HG03135 (cell line): ENCODE results near the gene ZNF620.
A peak's percentile ranks its signal among the peaks of the same experiment; 100 is the strongest.
"Not testable (repeated sequence)": the region's sequence is repeated elsewhere in the genome, so short reads cannot be mapped to it uniquely, and the experiment has no call there.

ENCODE experiments used
- ATAC-seq: cut with Tn5 transposase; IDR thresholded peaks from one replicate; pipeline ENCODE4 v1.9.1; 2021; ENCODE audit warnings: mild to moderate bottlenecking, moderate library complexity; ENCODE audit not compliant: unreplicated experiment

ZNF620 gene

GRCh38 chr3:40505599-40506462, at the start of gene ZNF620:
TSS of gene ZNF620 (plus strand) at chr3:40506039. CDS start at chr3:40506353, 314 bp downstream.
- ATAC-seq, result peak; percentile 76

DNA sequence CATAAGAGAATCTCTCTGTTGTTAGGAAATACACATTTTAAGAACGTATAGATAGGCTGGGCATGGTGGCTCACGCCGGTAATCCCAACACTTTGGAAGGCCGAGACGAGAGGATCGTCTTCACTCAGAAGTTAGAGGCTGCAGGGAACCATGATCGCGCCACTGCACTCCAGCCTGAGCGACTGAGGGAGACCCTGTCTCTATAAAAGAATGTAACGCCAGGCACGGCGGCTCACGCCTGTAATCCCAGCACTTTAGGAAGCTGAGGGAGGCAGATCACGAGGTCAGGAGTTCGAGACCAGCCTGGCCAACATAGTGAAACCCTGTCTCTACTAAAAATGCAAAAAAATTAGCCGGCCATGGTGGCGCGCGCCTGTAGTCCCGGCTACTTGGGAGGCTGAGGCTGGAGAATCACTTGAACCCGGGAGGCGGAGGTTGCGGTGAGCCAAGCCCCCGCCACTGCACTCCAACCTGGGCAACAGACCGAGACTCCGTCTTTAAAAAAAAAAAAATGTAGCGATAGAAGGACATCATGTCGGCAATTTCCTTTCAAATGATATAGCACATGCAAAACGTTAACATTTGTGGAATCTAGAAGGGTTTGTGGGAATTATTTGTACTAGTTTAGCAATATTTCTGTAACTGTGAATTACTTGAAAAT, 49.4 kb upstream of the ZNF620 start:
- ATAC-seq, result no peak

- peak; percentile 63 for ATAC-seq
These were observed 48.7 kb upstream of the ZNF620 start, which contains the start of gene RPL14 for GRCh38 chr3:40456940-40457823. TSS of gene RPL14 (plus strand) at chr3:40457339. CDS start at chr3:40457472, 133 bp downstream.

- ATAC-seq, result no peak
These were observed 47.4 kb upstream of the ZNF620 start for GRCh38 chr3:40458473-40458872.

GRCh38 chr3:40460481-40460880, 45.4 kb upstream of the ZNF620 start:
- ATAC-seq, result not testable (repeated sequence)

- ATAC-seq, result no peak
These were observed 44.7 kb upstream of the ZNF620 start for GRCh38 chr3:40461161-40461560.

GRCh38 chr3:40462838-40463237, 43.0 kb upstream of the ZNF620 start:
- not testable (repeated sequence) for ATAC-seq

DNA sequence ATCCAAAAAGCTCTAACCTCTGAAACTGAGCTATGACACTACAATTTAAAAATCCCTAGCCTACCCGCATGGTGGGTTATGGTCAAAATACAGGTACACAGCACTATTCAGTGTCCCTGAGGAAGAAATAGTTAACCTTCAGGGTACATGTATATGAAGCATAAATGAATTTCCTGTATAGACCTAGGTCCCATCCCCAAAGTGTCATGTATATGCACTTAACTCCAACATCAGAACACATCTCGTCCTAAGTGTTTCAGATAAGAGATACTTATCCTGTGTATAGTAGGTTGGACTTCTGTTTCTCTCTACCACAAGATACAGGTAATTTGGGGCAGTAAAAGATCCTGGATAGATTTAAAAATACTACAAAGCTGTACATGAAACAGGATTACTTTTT, 42.3 kb upstream of the ZNF620 start:
- no peak for ATAC-seq

GRCh38 chr3:40464339-40465110, 41.3 kb upstream of the ZNF620 start:
- no peak for ATAC-seq

DNA sequence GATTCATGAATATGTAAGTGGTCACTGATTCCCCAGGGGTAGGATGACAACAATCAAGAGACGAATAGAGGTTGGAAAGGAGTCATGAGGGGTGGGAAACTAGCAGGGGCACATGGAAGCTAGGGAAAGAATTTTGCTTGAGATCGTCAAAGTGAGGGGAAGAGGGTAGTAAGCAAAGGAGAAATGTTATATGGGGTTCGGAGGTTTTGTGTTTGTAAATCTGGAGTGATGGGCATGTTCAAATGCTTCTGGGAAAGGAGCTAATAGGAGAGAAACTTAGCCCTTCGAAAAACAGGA, 40.8 kb upstream of the ZNF620 start:
- no peak for ATAC-seq

DNA sequence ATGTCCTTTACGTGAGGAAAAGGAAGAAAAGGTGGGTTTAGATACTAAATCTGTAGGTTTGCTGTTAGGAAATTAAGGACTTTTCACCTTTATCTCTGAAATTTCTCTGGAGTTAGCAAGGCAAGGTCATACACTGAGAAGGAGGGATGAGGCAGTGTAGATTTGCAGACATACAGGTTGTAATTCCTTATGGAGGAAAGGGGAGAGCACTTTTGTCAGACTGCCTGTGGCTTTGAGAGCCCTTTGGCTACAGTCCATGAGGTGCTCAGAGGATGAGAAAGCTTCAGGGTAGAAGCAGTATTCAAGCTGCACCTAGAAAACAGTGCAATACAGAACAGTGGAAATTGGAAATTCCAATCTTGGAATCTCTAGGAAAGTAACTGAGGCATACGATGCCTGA, 40.4 kb upstream of the ZNF620 start:
- ATAC-seq, result no peak

DNA sequence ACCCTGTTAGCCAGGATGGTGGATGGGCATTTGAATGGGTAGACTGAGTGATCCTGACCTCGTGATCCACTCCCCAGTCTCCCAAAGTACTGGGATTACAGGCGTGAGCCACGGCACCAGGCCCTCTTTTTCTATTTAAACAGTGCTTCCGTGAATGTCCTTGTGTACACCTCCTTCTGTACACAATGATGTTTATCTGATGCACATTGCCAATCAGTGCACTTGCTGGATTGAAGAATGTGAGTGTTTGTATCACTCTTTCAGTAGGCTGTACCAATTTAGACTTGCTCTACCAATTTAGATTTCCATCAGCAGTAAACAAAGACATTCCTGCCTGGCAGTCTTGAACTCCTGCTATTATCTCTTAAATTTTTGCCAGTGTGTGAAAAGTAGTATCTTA, 37.8 kb upstream of the ZNF620 start:
- no peak for ATAC-seq

DNA sequence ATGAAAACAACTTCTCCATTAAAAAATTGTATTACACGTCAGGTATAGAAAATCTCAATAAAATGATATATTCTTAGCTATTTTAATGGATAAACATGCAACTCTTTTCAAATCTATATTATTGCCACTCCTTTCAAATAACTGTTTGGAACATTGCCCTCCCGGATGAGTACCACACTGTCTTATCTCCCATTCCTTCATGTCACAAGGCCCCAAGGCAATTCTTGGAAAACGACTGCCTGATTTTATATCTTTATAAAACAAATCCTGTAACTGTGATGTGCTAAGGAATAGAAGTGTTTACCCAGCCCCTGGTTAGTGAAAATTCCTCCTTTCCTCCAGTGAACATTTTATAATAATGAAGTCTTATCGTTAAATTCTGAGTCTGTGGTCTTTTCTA, 35.1 kb upstream of the ZNF620 start:
- no peak for ATAC-seq

GRCh38 chr3:40476478-40477470, 29.1 kb upstream of the ZNF620 start, which contains the start of gene ZNF619:
TSS of gene ZNF619 (plus strand) at chr3:40477122. CDS start at chr3:40477980, 858 bp downstream.
- peak; percentile 80 for ATAC-seq

DNA sequence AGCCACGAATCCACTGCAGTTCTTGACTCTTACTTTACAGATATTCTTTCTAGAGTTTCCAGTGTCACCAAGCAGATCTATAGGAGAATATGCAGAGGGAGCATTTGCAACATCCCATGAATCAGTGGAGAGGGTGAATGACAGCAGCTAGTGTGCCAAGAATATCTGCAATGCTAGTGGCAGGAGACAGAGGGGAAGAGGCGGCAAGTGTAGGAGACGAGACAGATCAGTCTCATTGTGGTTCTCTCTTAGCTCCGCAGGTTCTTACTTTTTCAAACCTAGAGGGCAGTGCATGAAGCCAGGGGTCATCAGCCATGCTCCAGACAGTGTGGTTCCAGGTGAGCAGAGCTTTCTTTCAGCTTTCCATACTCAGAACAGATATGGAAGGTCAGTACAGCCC, 28.2 kb upstream of the ZNF620 start:
- no peak for ATAC-seq

- ATAC-seq, result no peak
These were observed 18.7 kb upstream of the ZNF620 start for GRCh38 chr3:40487172-40487571.

DNA sequence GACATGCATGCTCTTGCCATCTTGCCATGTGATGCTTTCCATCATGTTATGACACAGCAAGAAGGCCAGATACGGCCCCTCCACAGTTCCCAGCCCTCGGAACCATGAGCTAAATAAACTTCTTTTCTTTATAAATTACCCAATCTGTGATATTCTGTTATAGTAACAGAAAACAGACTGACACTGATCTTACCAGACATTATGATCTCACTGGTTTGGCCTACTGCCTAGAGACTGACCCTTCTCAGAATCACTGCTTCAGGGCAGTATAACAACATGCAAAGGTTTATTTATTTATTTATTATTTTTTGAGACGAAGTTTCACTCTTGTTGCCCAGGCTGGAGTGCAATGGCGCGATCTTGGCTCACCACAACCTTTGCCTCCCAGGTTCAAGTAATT, 14.9 kb upstream of the ZNF620 start:
- ATAC-seq, result no peak

- ATAC-seq, result no peak
These were observed 11.1 kb upstream of the ZNF620 start for GRCh38 chr3:40494698-40495097.

DNA sequence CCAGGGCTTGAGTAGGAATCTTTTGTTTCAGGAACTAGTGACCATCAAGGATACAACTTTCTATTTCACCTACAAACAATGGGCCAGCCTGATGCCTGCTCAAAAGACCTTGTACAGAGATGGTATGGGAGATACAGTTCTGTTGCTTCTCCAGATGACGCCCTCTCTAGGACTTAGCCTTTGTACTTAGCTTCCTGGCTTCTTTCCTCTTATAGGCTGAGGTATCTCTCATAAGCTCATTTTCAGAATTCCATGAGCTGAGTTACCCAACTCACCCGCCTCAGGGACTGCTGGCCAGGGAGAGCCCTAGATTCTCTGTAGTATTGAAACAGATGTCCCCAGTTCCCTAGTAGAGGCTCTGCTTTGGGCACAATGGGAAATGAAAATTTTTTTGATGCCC, 8.6 kb upstream of the ZNF620 start:
- no peak for ATAC-seq
